ENCODE results near the gene HOOK2. TPM values are rescaled to one million over a fixed set of nuclear protein-coding genes. Genes with fewer than 3 reads are reported as not detected.

HOOK2 gene
- total and polyA plus RNA-seq, 2 of the 13 experiments (the other 11 are each of a cell fraction or from before 2014, with no cell fraction given) = 9.2 to 12.9 TPM

GRCh38 chr19:12793290-12794195 lies 18.2 kb upstream of the HOOK2 start (continued):
- TF ChIP-seq ZNF510 (CRISPR knock-in tag; IDR thresholded peaks at IDR 0.05; ENCODE audit: low read depth) = no peak
- no peak for TF ChIP-seq NONO (IDR thresholded peaks at IDR 0.05)
- TF ChIP-seq NONO (CRISPR knock-in tag; conservative IDR thresholded peaks at IDR 0.05) = peak; percentile 59
- peak; percentile 66 for TF ChIP-seq NCOA2 (CRISPR knock-in tag; IDR thresholded peaks at IDR 0.05)
- 0 out of 2 replicates have a peak, but pooled peaks have one; percentile 12 for TF ChIP-seq ZNF558 (CRISPR knock-in tag; IDR thresholded peaks at IDR 0.05; ENCODE audit: borderline replicate concordance)
- peak; percentile 79; the same call in 1 of the 2 replicates for TF ChIP-seq HES4 (CRISPR knock-in tag; IDR thresholded peaks at IDR 0.05; ENCODE audit: borderline replicate concordance)
- peak; percentile 58; the same call in 1 of the 3 replicates for TF ChIP-seq MXI1 (IDR thresholded peaks at IDR 0.05; ENCODE audit: borderline replicate concordance, low read depth, low read length)
- no peak for TF ChIP-seq ZKSCAN1 (IDR thresholded peaks at IDR 0.05; ENCODE audit: low read length)
- peak; percentile 93 for TF ChIP-seq RFXANK (CRISPR knock-in tag; IDR thresholded peaks at IDR 0.05)
- TF ChIP-seq YEATS4 (CRISPR knock-in tag; IDR thresholded peaks at IDR 0.05; ENCODE audit: borderline replicate concordance) = no peak; the same call in 1 of the 2 replicates
- no peak for TF ChIP-seq JUN (CRISPR knock-in tag; IDR thresholded peaks at IDR 0.05)
- peak; percentile 88 for TF ChIP-seq MAX (IDR thresholded peaks at IDR 0.05)
- peak; percentile 74 for TF ChIP-seq HNF1B (CRISPR knock-in tag; IDR thresholded peaks at IDR 0.05)
- no peak for TF ChIP-seq ZNF256 (CRISPR knock-in tag; conservative IDR thresholded peaks at IDR 0.05)
- TF ChIP-seq GFI1 (CRISPR knock-in tag; IDR thresholded peaks at IDR 0.05; ENCODE audit: borderline replicate concordance) = peak; percentile 50; the same call in 1 of the 2 replicates
- no peak for TF ChIP-seq ZNF513 (CRISPR knock-in tag; conservative IDR thresholded peaks at IDR 0.05)
- no peak for TF ChIP-seq HCFC1 (IDR thresholded peaks at IDR 0.05; ENCODE audit: low read depth, low read length)
- TF ChIP-seq ZNF407 (CRISPR knock-in tag; IDR thresholded peaks at IDR 0.05; ENCODE audit: not compliant biosample characterization) = no peak

Data from HepG2 (cell line).